ENCODE data around the gene TAF4B.

DNA sequence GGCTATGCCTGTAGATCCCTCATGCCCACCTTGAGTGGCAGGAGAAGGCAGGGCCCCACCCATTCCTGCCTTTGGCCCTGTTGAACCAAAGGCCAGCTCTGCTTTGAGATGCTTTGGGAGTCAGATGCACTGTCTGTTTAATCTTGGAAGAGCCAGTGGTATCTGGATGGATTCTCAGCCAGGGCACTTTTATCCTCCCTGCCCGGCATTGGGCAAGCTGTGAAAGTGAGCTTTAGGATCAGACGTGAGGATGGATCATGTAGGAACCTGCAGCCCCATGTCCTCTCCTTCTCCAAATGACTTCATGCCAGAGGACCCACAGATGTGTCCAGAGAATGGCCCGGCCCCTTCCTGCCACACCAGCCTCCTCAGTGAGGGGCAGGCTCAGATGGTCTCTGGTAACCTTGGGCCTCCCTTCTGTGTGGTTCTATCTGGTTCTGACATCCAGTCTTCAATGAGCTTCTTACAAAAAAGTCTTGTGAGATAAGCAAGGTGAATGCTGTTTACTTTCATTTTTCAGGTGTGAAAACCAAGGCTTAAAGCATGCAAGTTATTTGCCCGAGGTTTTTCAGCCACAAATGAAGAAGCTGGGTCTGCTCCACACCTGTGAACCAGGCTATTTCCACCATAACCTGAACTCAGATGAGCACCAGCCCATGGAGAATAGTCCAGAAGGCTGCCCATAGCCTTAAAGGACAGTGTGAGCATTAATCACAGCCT lies 198.3 kb downstream of the TAF4B start:
- TF ChIP-seq, protein P1, sequence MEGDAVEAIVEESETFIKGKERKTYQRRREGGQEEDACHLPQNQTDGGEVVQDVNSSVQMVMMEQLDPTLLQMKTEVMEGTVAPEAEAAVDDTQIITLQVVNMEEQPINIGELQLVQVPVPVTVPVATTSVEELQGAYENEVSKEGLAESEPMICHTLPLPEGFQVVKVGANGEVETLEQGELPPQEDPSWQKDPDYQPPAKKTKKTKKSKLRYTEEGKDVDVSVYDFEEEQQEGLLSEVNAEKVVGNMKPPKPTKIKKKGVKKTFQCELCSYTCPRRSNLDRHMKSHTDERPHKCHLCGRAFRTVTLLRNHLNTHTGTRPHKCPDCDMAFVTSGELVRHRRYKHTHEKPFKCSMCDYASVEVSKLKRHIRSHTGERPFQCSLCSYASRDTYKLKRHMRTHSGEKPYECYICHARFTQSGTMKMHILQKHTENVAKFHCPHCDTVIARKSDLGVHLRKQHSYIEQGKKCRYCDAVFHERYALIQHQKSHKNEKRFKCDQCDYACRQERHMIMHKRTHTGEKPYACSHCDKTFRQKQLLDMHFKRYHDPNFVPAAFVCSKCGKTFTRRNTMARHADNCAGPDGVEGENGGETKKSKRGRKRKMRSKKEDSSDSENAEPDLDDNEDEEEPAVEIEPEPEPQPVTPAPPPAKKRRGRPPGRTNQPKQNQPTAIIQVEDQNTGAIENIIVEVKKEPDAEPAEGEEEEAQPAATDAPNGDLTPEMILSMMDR (conservative IDR thresholded peaks at IDR 0.05; ENCODE audit: low read length): no peak
- TF ChIP-seq EZH2phosphoT487 (IDR thresholded peaks at IDR 0.05; ENCODE audit: borderline replicate concordance, low read depth, low read length): no peak

Measured in OCI-LY7 (cell line).